ENCODE data around the gene S100A9. TPM values are rescaled to one million over a fixed set of nuclear protein-coding genes. Genes with fewer than 3 reads are reported as not detected.

Gene S100A9
- total and polyA plus RNA-seq, 7 donors, result 26.4 to 111 (median 51.1) TPM

- intact Hi-C loops (cut with DNase I), result no loop called here
- Histone ChIP-seq H3K4me1 (no peaks in the 10 kb centered on the region), H3K36me3 (ENCODE audit: insufficient read depth in 1 of 2, low read depth in 1 of 2) (no peaks in the 10 kb centered on the region), H3K27me3 (ENCODE audit: insufficient read depth in 3 of 3, low read length in 2 of 3) (peaks cover 0 to 6% (median 0%) of the 10 kb centered on the region in 3 donors), H3K27ac (no peak overlapping the region), H3K4me3 (no peak overlapping the region), H3K9me3 (no peaks in the 10 kb centered on the region)
- ATAC-seq (no peak), DNase-seq (no peak)
- TF ChIP-seq CTCF (IDR thresholded peaks at IDR 0.05), result no peak
- 54 to 61% (median 55%) methylated on average over 5 of the region's 5 CpGs for WGBS, 3 donors
Measured at GRCh38 chr1:153400244-153400643, 42.6 kb downstream of the S100A9 start.

GRCh38 chr1:153401461-153401860, 43.8 kb downstream of the S100A9 start:
- Histone ChIP-seq H3K9me3 (no peaks in the 10 kb centered on the region), H3K4me3 (no peak overlapping the region), H3K27me3 (ENCODE audit: insufficient read depth in 3 of 3, low read length in 2 of 3) (peaks cover 0 to 6% (median 0%) of the 10 kb centered on the region in 3 donors), H3K4me1 (no peaks in the 10 kb centered on the region), H3K27ac (no peak overlapping the region), H3K36me3 (ENCODE audit: insufficient read depth in 1 of 2, low read depth in 1 of 2) (no peaks in the 10 kb centered on the region)
- ATAC-seq (no peak), DNase-seq (no peak)
- 83 to 87% (median 86%) methylated on average over 9 of the region's 9 CpGs for WGBS, 3 donors
- no peak for TF ChIP-seq CTCF (IDR thresholded peaks at IDR 0.05)
- intact Hi-C loops (cut with DNase I), result no loop called here

GRCh38 chr1:153402226-153402625, 44.6 kb downstream of the S100A9 start:
- DNase-seq (no peak), ATAC-seq (no peak)
- H3K4me3 ChIP-seq, result no peak overlapping the region
- 41 to 47% (median 43%) methylated on average over 2 of the region's 2 CpGs for WGBS, 3 donors
- no peak for TF ChIP-seq CTCF (IDR thresholded peaks at IDR 0.05)
- peaks cover 0 to 6% (median 0%) of the 10 kb centered on the region in 3 donors for H3K27me3 ChIP-seq (ENCODE audit: insufficient read depth in 3 of 3, low read length in 2 of 3)
- no peaks in the 10 kb centered on the region for H3K36me3 ChIP-seq (ENCODE audit: insufficient read depth in 1 of 2, low read depth in 1 of 2)
- intact Hi-C loops (cut with DNase I), result no loop called here
- H3K4me1 ChIP-seq, result no peaks in the 10 kb centered on the region
- no peak overlapping the region for H3K27ac ChIP-seq
- no peaks in the 10 kb centered on the region for H3K9me3 ChIP-seq

GRCh38 chr1:153403421-153404085, 45.9 kb downstream of the S100A9 start:
- H3K27me3 ChIP-seq (ENCODE audit: insufficient read depth in 3 of 3, low read length in 2 of 3), result peaks cover 0 to 6% (median 0%) of the 10 kb centered on the region in 3 donors
- ATAC-seq, result no peak
- DNase-seq, result no peak
- no peaks in the 10 kb centered on the region for H3K36me3 ChIP-seq (ENCODE audit: insufficient read depth in 1 of 2, low read depth in 1 of 2)
- no peak overlapping the region for H3K4me3 ChIP-seq
- no peak for TF ChIP-seq CTCF (IDR thresholded peaks at IDR 0.05)
- no peaks in the 10 kb centered on the region for H3K9me3 ChIP-seq
- intact Hi-C loops (cut with DNase I), result no loop called here
- WGBS, 3 donors, result 76 to 81% (median 81%) methylated on average over 11 of the region's 11 CpGs
- no peaks in the 10 kb centered on the region for H3K4me1 ChIP-seq
- H3K27ac ChIP-seq, result no peak overlapping the region
